Pulmonary artery endothelial cell (primary cell): ENCODE results near the gene TP53. TPM values are rescaled to one million over a fixed set of nuclear protein-coding genes. Genes with fewer than 3 reads are reported as not detected.
"Not testable (repeated sequence)": the region's sequence is repeated elsewhere in the genome, so short reads cannot be mapped to it uniquely, and the experiment has no call there.

ENCODE experiments used
- DNase-seq: peaks from one replicate; pipeline ENCODE4 v3.0.0-alpha.2; 2011; ENCODE audit warnings: low read depth, low spot score
- total RNA-seq: library from RNA; depleted of rRNA; stranded (reverse); fragments of >200 nt; gene quantifications from 2 replicates; pipeline ENCODE4 v1.2.3, GENCODE V29; 2014

The TP53 gene
- total RNA-seq, 1 donor from 2014 or later, result 53.7 TPM

DNA sequence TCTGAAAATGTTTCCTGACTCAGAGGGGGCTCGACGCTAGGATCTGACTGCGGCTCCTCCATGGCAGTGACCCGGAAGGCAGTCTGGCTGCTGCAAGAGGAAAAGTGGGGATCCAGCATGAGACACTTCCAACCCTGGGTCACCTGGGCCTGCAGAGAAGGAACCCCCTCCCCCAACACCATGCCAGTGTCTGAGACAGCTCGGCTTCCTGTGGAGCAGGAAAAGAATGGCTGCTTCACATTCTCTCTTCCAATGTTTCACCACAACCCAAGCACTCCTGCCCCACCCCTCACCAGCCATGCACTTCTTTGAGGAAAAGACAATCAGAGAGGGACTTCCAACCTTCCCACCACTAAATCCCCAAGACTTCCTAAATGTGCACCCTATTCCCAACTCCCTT lies 10.8 kb downstream of the TP53 start:
- no peak for DNase-seq

DNA sequence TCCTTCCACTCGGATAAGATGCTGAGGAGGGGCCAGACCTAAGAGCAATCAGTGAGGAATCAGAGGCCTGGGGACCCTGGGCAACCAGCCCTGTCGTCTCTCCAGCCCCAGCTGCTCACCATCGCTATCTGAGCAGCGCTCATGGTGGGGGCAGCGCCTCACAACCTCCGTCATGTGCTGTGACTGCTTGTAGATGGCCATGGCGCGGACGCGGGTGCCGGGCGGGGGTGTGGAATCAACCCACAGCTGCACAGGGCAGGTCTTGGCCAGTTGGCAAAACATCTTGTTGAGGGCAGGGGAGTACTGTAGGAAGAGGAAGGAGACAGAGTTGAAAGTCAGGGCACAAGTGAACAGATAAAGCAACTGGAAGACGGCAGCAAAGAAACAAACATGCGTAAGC lies 12.4 kb downstream of the TP53 start:
- no peak for DNase-seq

DNA sequence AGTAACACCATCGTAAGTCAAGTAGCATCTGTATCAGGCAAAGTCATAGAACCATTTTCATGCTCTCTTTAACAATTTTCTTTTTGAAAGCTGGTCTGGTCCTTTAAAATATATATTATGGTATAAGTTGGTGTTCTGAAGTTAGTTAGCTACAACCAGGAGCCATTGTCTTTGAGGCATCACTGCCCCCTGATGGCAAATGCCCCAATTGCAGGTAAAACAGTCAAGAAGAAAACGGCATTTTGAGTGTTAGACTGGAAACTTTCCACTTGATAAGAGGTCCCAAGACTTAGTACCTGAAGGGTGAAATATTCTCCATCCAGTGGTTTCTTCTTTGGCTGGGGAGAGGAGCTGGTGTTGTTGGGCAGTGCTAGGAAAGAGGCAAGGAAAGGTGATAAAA lies 14.1 kb downstream of the TP53 start:
- DNase-seq, result no peak

DNA sequence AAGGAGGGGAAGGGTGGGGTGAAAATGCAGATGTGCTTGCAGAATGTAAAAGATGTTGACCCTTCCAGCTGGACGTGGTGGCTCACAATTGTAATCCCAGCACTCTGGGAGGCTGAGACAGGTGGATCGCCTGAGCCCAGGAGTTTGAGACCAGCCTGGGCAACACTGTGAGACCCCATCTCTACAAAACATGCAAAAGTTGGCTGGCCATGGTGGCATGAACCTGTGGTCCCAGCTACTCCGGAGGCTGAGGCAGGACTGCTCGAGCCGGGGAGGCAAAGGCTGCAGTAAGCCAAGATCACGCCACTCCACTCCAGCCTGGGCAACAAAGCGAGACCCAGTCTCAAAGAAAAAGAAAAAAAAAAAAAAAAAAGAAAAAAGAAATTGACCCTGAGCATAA lies 18.8 kb downstream of the TP53 start:
- no peak for DNase-seq

DNA sequence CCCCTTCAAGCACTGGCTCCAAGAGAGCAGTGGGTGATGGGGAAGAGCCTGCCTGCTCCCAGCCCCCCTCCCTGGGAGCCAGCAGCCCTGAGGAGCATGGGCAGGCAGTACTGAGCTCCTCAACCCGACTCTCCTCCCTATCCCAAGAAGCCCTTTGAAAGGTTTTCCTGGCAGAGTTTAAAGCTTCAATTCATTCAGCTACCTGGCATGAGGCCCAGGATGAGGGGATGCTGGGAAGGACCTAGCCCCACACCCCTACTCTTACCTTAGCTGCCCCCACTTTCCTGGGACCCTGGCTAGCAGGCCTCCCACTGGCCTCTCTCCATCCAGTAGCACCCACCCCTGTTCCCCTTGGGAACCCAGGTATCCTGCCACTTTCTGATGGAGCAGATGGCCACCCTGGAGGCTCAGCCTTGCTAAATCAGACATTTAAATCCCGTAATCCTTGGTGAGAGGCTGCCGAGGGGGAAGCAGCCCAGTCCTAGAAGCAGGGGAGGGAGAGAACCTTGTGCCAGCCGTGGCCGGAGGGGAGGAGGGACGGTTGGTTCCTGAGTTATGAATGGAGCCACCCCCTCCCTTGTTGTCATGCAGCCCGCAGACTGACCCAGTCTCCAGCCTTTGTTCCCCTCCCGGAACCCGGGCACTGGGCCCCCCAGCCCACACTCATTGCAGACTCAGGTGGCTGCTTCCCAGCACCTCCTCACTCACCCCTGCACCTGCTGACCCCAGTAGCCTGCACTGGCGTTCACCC lies 19.5 kb downstream of the TP53 start:
- DNase-seq, result no peak

DNA sequence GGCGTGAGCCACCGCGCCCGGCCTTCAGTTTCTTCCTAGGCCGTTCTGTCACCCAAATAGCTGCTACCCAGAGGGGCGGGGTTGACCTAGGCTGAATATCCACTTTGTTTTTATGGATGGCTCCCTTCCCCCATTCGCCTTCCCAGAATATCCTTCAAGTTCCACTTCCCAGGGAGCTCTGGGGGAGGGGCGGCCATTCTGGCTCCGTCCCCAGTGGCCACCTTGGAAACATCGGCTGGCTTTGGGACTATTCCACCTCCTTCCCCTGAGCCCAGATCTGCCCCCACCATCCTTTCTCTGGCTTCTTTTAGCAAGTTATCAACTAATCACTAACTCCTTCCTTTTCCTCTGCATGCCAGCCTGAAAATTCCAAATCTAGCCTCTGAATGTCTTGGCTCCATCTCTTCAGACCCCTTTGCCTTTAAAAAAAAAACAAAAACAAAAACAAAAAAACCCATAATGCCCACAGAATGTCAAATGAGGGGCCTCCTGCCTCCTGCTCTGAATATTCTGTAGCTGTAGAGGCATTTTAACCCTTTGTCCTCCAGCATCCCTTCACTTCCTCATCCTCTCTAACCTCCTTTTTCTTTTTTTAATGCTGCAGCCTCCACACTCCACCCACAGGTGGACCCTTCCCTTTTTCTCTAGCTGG lies 30.2 kb downstream of the TP53 start:
- no peak for DNase-seq

DNA sequence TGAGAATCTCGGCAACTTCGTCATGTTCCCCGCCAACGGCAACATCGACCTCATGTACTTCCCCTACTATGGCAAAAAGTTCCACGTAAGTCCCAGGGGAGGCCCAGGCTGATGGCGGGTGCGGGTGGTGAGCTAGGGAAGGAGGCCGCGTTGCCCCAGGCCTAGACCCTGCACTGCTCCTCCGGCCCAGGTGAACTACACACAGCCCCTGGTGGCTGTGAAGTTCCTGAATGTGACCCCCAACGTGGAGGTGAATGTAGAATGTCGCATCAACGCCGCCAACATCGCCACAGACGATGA lies 31.8 kb downstream of the TP53 start:
- DNase-seq, result no peak

DNA sequence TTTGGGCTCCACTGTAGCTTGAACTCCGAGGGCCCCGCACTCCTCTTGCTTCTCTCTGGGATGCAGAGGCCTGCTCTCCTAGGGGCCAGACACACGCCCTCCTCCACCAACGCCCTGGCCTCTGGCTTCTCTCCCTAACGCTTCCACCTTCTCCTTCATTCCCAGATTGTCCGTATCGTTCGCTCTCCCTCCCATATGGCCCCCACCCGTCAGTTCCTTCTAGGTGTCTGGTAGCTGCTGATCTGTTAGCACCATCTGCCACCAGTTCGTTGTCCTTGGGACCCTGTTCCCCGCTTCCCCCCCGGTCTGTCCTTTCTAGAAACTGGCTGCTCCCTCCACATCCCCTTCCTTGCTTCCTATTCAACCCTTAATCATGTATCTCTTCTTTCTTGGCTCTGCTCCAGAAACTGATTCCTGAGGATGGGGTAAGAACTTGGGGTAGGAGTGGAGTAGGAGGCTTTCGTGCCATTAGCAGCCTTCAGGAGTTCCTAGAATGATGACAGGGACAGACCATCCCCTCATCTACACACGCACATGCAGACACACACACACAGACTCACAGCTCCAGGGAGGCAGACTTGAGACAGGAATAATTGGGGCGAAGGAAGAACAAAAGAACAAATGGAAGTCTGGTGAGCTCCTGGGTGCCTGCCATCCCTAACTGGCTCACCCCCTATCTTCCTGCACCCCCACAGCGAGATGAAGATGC lies 32.3 kb downstream of the TP53 start:
- no peak for DNase-seq

DNA sequence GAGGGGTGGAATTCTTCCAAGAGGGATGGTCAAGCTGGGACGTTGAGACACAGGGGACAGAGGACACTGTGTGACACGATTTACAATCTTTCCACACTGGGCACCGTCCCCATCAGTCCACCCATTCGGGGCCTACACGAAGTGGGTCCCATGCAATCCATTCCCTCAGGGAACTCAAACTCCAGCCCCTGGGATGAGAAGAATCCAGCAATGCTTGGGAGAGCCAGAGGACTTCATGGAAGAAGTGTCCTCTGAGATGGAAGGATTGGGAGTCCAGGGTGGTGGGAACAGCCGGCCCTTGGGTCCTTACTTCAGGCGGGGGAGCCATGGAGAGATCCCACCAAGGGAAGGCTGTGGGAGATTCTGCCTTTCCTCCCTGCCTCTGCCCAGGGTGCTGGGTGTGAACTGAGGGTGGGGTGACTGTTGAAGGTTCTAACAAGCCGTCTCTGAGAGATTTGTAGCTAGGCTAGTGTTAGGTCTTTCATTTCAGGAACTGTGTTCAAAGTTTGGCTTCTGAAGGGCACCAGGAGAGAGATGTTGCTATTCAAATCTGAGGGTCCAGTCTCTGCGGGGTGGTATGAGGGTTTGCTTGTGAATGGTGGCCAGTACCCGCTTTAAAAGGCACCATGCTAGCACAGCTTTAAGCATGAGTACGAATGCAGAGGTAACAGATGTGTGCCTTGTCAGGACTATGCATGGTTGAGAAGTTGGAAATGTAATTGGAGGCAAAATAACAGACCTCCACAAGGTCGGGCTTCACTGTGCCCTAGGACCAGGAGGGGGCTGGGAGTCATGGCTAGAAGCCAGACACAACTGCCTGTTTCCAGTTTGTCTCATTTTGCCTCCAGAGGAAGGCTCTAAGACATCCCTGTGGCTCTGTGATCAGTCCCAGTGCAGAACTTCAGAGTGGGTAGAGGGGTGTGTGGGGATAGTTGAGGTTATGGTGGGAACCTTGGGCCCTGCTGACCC lies 34.6 kb downstream of the TP53 start:
- no peak for DNase-seq

DNA sequence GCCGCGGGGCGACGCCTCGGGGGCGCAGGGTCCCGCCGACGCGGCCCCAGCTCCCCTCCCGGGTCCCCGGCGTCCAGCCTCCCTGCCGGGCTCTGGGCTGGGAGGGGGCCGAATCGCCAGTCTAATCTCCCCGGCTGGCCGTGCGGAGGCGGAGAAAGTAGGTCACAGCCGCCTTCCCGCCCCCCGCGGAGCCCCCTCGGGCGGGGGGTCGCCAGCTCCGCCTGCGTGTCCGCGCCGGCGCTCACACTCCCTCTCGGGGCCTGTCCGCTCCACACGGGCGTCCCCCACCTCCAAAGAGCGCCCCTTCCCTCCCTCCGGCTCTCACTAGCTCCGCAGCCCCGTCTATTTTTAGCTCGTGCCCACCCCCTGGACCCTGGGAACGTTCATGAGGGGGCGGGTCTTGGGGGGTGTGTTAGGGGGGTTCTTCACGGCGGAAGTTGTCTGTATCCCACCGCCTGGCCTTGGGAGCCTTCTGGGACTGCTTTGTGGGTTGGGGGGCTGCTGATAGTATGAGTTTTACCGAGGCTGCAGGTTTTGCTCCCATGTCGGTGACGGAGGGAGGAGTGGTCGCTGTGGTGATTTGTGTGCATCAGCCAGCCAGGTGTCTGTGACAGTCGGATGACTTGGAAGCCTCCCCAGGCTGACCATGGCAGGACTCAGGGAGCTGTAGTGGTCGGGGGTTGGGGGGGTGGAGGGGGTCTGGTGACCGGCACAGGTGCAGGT lies 35.5 kb downstream of the TP53 start:
- DNase-seq, result no peak

DNA sequence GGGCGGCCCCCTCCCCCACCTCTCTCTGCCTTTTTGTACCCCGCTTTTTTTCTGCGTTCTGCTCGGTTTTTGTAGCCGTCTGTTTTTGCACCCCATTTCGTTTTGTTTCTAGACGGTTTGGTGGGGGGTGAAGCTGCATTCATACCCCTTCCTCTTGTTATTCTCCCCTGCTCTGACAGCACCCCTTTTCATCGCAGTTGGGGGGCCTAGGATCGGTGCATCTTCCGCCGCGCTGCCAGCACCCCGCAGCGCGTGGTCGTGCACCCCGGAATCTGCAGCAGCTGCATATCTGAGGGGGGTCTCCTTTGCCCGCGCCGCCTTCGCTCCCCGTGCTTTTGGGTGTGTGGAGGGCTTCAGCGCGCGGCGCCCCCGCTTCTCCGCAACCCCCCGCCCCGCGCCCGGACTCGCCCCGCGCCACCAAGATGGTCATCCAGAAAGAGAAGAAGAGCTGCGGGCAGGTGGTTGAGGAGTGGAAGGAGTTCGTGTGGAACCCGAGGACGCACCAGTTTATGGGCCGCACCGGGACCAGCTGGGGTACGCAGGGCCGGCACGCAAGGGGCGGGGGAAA lies 36.1 kb downstream of the TP53 start:
- DNase-seq, result no peak

DNA sequence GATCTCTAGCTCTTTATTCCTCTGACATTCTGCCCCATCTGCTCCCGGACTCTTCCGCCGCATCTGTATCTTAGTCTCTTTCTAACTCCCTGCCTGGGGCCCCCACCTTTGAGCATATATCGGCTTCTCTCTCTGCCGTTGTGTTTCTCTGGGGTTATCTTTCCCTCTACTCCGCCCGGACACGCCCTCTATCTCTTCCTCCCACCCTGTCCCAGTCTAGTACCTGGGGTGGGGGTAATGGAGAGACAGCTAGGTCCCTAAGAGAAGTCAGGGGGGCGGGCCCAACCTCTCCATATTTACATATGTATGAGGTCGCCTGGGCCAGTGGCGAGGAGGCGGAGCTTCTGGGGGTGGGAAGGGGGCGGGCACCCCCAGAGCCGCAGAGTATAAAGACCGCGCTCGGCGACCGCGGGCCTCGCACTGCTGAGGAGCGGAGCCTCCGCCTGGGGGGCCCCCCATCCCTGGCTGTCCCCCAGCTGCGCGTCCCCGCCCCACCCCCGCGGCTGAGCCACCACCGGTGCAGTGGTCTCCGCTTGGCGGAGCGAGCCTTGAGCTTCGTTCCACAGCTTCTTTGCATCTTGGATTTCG lies 36.7 kb downstream of the TP53 start, which contains the start of gene ATP1B2:
ATP1B2 (plus strand) TSS at position 418 of the 588 bp plus-strand sequence. CDS start 593 bp downstream, outside the sequence.
- no peak for DNase-seq

DNA sequence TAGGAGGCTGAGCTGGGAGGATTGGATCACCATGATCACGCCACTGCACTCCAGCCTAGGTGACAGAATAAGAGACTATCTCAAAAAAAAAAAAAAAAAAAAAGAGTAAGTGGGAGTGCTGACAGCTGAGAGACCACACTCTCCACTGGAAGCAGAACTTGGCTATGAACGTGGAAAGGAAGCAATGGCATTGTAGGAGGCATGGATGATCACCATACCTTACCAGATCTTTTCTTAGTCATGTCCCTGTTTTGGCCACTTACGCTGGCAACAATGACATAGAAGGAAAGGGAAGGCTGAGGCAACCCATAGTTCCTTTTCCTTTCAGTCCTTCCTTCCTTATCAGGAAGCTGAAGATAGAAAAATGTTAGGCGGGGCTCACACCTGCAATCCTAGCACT lies 40.3 kb downstream of the TP53 start:
- no peak for DNase-seq

DNA sequence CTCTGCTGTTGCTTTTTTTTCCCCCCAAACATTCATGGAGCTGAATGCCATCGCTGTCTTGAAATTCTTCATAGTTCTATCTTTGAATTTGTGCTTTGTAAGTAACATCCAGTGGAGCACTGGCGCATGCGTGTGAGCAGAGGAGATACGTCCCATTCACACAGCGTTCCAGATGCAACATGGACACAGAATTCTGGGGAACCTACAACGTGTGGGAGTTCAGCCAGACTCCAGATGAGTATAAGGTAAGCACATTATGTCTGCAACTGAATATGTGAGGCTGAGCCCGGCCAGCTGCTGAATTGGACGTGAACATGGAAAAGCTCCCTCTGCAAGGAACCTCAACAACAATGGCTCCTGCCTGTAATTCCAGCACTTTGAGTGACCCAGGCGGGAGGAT lies 40.8 kb downstream of the TP53 start:
- DNase-seq, result no peak

DNA sequence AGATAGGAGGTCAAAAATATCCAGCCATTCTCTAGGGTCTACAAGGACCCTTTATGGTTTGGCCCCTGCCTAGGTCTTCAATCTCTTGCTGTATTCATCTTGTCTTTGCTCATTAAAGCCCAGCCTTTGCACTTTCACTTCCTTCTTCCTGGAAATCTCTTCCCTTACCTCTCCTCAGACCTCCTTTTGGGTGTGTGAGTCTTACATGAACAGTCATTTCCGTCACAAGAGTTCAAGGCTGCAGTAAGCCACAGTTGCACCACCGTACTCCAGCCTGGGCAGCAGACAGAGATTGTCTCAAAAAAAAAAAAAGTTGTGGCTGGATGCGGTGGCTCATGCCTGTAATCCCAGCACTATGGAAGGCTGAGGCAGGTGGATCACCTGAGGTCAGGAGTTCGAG lies 42.5 kb downstream of the TP53 start:
- DNase-seq, result no peak

DNA sequence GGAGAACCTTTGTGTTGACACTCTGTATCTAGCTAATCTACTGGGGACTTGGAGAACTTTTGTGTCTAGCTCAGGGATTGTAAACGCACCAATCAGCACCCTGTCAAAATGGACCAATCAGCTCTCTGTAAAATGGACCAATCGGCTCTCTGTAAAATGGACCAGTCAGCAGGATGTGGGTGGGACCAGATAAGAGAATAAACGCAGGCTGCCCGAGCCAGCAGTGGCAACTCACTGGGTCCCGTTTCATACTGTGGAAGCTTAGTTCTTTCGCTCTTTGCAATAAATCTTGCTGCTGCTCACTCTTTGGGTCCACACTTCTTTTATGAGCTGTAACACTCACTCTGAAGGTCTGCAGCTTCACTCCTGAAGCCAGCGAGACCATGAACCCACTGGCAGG lies 45.7 kb downstream of the TP53 start:
- not testable (repeated sequence) for DNase-seq

DNA sequence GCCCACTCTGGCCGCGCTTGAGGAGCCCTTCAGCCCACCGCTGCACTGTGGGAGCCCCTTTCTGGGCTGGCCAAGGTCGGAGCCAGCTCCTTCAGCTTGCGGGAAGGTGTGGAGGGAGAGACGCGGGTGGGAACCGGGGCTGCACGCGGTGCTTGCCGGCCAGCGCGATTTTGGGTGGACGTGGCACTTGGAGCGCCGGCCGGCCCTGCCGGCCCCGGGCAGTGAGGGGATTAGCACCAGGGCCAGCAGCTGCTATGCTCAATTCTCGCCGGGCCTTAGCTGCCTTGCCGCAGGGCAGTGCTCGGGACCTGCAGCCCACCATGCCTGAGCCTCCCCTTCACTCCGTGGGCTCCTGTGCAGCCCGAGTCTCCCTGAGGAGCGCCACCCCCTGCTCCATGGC lies 46.5 kb downstream of the TP53 start:
- no peak for DNase-seq

DNA sequence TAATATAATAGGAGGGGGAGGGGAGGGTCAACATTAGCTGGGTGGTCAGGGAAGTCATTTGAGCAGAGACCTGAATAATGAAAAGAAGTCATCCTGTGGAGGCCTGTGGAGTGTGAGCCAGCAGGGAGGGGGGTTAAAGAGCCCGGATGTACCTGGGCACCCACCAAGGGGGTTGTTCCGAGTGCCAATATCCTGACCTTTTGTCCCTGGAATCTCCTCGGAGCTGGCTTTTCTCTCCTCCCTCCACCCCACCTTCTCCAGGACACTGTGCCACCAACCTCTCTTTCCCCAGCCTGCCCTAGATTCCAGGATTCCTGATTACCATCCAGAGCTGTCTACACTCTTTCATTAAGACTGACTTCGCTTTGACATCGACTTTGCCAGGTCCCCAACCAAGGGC lies 51.1 kb downstream of the TP53 start:
- DNase-seq, result no peak

DNA sequence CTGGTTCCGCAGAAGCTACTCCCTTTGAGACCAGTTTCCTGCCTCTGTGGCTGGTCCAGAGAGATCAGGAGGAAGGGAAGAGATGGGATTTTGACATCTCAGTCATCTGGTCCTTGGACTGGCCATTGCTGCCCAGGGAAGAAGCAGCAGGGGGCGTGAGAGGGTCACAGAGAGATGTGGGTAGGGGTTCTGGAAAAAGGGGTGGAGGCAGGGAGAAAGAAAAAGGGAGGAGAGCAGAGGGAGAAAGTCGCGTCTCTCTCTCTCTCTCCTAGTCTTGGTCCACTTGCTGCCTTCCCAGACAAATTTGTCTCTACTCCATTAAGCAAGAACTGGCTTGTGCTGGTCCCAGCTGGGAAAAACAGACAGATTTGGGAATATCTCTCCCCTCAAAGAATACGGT lies 52.9 kb downstream of the TP53 start:
- no peak for DNase-seq

DNA sequence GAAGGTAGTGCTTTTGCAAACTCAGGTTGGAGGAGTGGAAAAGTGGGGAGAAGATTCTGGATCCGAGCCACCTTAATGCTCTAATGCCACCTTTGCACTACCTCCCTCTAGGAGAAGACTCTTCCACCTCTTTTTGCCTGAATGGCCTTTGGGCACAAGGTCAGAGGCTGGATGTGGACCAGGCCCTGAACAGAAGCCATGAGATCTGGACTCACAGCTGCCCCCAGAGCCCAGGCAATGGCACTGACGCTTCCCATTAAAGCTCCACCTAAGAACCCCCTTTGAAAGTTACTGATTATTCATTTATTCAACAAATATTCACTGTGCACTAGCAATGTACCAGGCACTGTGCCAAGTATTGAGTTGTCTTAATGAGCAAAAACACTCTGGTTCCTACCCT lies 54.2 kb downstream of the TP53 start:
- no peak for DNase-seq
